Stomach (tissue), 4 donors: ENCODE data around the gene COX6B1.

ENCODE experiments used
- POLR2A ChIP-seq, 4 donors: fragments of 450-650 bp; IDR thresholded peaks; one replicate each; pipeline ENCODE4 v1.6.1; 2016; ENCODE audit warnings: antibody characterized with exemption in 4 of 4, control low read depth in 2 of 4, mild to moderate bottlenecking in 1 of 4, moderate library complexity in 1 of 4
- TF ChIP-seq, protein P1 (sequence below), 7 experiments: fragments of 450-650 bp in 4 of 7; fragments of 200-600 bp in 3 of 7; sonication (generic) in 3 of 7; IDR thresholded peaks; one replicate each; pipeline ENCODE4 v1.5.1; 2016 to 2019; ENCODE audit warnings: antibody characterized with exemption in 7 of 7, control low read depth in 2 of 7, mild to moderate bottlenecking in 1 of 7

DNA sequence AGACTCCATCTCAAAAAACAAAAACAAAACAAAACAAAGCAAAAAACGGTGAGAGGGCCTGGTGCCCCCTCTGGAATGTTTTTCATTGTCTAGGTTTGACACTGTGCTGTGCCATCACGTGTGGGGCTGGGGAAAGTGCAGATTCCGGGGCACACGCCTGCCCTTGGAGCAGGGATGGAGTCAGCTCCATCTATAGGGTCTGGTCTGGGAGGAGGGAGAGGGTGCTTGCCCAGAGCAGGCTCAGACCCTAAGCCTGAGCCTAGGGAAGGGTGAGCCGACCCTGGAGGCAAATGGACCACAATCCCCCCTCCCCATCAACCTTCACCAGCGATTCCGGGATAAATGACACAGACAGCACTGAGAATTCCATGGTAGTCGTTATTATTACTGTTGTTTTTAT is 45.3 kb downstream of the COX6B1 start:
- TF ChIP-seq, protein P1, sequence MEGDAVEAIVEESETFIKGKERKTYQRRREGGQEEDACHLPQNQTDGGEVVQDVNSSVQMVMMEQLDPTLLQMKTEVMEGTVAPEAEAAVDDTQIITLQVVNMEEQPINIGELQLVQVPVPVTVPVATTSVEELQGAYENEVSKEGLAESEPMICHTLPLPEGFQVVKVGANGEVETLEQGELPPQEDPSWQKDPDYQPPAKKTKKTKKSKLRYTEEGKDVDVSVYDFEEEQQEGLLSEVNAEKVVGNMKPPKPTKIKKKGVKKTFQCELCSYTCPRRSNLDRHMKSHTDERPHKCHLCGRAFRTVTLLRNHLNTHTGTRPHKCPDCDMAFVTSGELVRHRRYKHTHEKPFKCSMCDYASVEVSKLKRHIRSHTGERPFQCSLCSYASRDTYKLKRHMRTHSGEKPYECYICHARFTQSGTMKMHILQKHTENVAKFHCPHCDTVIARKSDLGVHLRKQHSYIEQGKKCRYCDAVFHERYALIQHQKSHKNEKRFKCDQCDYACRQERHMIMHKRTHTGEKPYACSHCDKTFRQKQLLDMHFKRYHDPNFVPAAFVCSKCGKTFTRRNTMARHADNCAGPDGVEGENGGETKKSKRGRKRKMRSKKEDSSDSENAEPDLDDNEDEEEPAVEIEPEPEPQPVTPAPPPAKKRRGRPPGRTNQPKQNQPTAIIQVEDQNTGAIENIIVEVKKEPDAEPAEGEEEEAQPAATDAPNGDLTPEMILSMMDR (IDR thresholded peaks at IDR 0.05), result no peak
- TF ChIP-seq POLR2A (IDR thresholded peaks at IDR 0.05), result no peak
